ENCODE results near the gene TRHDE. TPM values are rescaled to one million over a fixed set of nuclear protein-coding genes. Genes with fewer than 3 reads are reported as not detected.
A peak's percentile ranks its signal among the peaks of the same experiment; 100 is the strongest.

Gene TRHDE
- total RNA-seq, 2 experiments from 2014 or later: not detected

- no peak for DNase-seq
- no peak overlapping the region for H3K27ac Mint-ChIP-seq
- peaks cover 3% of the 10 kb centered on the region for H3K4me1 Mint-ChIP-seq
- peaks cover 37% of the 10 kb centered on the region for H3K27me3 Mint-ChIP-seq
- H3K4me3 Mint-ChIP-seq: no peak overlapping the region
- no peaks in the 10 kb centered on the region for H3K9me3 Mint-ChIP-seq
- H3K36me3 Mint-ChIP-seq: no peaks in the 10 kb centered on the region
These were observed 3.8 kb upstream of the TRHDE start for GRCh38 chr12:72268386-72268785.

GRCh38 chr12:72269491-72269890 lies 2.7 kb upstream of the TRHDE start:
- Mint-ChIP-seq H3K36me3 (no peaks in the 10 kb centered on the region), H3K27ac (no peak overlapping the region), H3K27me3 (peaks cover 48% of the 10 kb centered on the region), H3K4me3 (no peak overlapping the region), H3K9me3 (no peaks in the 10 kb centered on the region), H3K4me1 (peaks cover 3% of the 10 kb centered on the region)
- DNase-seq: no peak

GRCh38 chr12:72270246-72270645 lies 1.9 kb upstream of the TRHDE start:
- Mint-ChIP-seq H3K27ac (no peak overlapping the region), H3K36me3 (no peaks in the 10 kb centered on the region), H3K4me1 (peaks cover 3% of the 10 kb centered on the region), H3K4me3 (no peak overlapping the region), H3K9me3 (no peaks in the 10 kb centered on the region), H3K27me3 (peaks cover 54% of the 10 kb centered on the region)
- no peak for DNase-seq

- Mint-ChIP-seq H3K27ac (no peak overlapping the region), H3K36me3 (no peaks in the 10 kb centered on the region), H3K4me1 (peaks cover 3% of the 10 kb centered on the region), H3K4me3 (no peak overlapping the region), H3K9me3 (no peaks in the 10 kb centered on the region), H3K27me3 (peaks cover 58% of the 10 kb centered on the region)
- DNase-seq: no peak
These were observed 1.2 kb upstream of the TRHDE start for GRCh38 chr12:72270961-72271360.

- Mint-ChIP-seq H3K27ac (no peak overlapping the region), H3K27me3 (peaks cover 58% of the 10 kb centered on the region), H3K36me3 (no peaks in the 10 kb centered on the region), H3K9me3 (no peaks in the 10 kb centered on the region), H3K4me3 (peak overlapping the region; percentile 18), H3K4me1 (peaks cover 3% of the 10 kb centered on the region)
- no peak for DNase-seq
These were observed 599 bp upstream of the TRHDE start for GRCh38 chr12:72271451-72272090.

- Mint-ChIP-seq H3K36me3 (no peaks in the 10 kb centered on the region), H3K27ac (no peak overlapping the region), H3K9me3 (no peaks in the 10 kb centered on the region), H3K4me3 (no peak overlapping the region), H3K4me1 (peaks cover 3% of the 10 kb centered on the region), H3K27me3 (peaks cover 65% of the 10 kb centered on the region)
- no peak for DNase-seq
These were observed 745 bp downstream of the TRHDE start for GRCh38 chr12:72272731-72273498.

- H3K4me1 Mint-ChIP-seq: peaks cover 3% of the 10 kb centered on the region
- no peak overlapping the region for H3K27ac Mint-ChIP-seq
- H3K36me3 Mint-ChIP-seq: no peaks in the 10 kb centered on the region
- H3K9me3 Mint-ChIP-seq: no peaks in the 10 kb centered on the region
- H3K4me3 Mint-ChIP-seq: no peak overlapping the region
- DNase-seq: no peak
- H3K27me3 Mint-ChIP-seq: peaks cover 65% of the 10 kb centered on the region
These were observed 1.3 kb downstream of the TRHDE start for GRCh38 chr12:72273499-72273837.

GRCh38 chr12:72273851-72274351 lies 1.7 kb downstream of the TRHDE start:
- no peak for DNase-seq
- Mint-ChIP-seq H3K4me3 (no peak overlapping the region), H3K27ac (no peak overlapping the region), H3K9me3 (no peaks in the 10 kb centered on the region), H3K36me3 (no peaks in the 10 kb centered on the region), H3K27me3 (peaks cover 64% of the 10 kb centered on the region), H3K4me1 (peaks cover 3% of the 10 kb centered on the region)

GRCh38 chr12:72274931-72275330 lies 2.8 kb downstream of the TRHDE start:
- H3K27ac Mint-ChIP-seq: no peak overlapping the region

GRCh38 chr12:72275526-72275925 lies 3.4 kb downstream of the TRHDE start:
- H3K27me3 Mint-ChIP-seq: peaks cover 56% of the 10 kb centered on the region
- H3K4me3 Mint-ChIP-seq: no peak overlapping the region
- DNase-seq: no peak
- H3K36me3 Mint-ChIP-seq: no peaks in the 10 kb centered on the region
- no peaks in the 10 kb centered on the region for H3K9me3 Mint-ChIP-seq
- peaks cover 3% of the 10 kb centered on the region for H3K4me1 Mint-ChIP-seq
- no peak overlapping the region for H3K27ac Mint-ChIP-seq

More at GRCh38 chr12:72274931-72275330, 2.8 kb downstream of the TRHDE start:
- H3K36me3 Mint-ChIP-seq: no peaks in the 10 kb centered on the region
- no peak for DNase-seq
- H3K4me1 Mint-ChIP-seq: peaks cover 3% of the 10 kb centered on the region
- H3K4me3 Mint-ChIP-seq: no peak overlapping the region
- H3K9me3 Mint-ChIP-seq: no peaks in the 10 kb centered on the region
- peaks cover 62% of the 10 kb centered on the region for H3K27me3 Mint-ChIP-seq

- no peak overlapping the region for H3K4me3 Mint-ChIP-seq
These were observed 4.1 kb downstream of the TRHDE start for GRCh38 chr12:72276181-72276805.

GRCh38 chr12:72277415-72277814 lies 5.2 kb downstream of the TRHDE start:
- no peak for DNase-seq
- Mint-ChIP-seq H3K4me1 (no peaks in the 10 kb centered on the region), H3K9me3 (no peaks in the 10 kb centered on the region), H3K27me3 (peaks cover 38% of the 10 kb centered on the region), H3K4me3 (no peak overlapping the region), H3K36me3 (no peaks in the 10 kb centered on the region), H3K27ac (no peak overlapping the region)

More at GRCh38 chr12:72276181-72276805, 4.1 kb downstream of the TRHDE start:
- Mint-ChIP-seq H3K27me3 (peaks cover 49% of the 10 kb centered on the region), H3K9me3 (no peaks in the 10 kb centered on the region), H3K36me3 (no peaks in the 10 kb centered on the region), H3K4me1 (peaks cover 3% of the 10 kb centered on the region), H3K27ac (no peak overlapping the region)
- no peak for DNase-seq

- no peaks in the 10 kb centered on the region for H3K9me3 Mint-ChIP-seq
- H3K4me1 Mint-ChIP-seq: no peaks in the 10 kb centered on the region
- H3K27me3 Mint-ChIP-seq: peaks cover 26% of the 10 kb centered on the region
- H3K27ac Mint-ChIP-seq: no peak overlapping the region
- H3K36me3 Mint-ChIP-seq: no peaks in the 10 kb centered on the region
- H3K4me3 Mint-ChIP-seq: no peak overlapping the region
- DNase-seq: no peak
These were observed 6.7 kb downstream of the TRHDE start for GRCh38 chr12:72278894-72279293.

- Mint-ChIP-seq H3K27me3 (peaks cover 10% of the 10 kb centered on the region), H3K36me3 (no peaks in the 10 kb centered on the region), H3K4me3 (no peak overlapping the region), H3K4me1 (no peaks in the 10 kb centered on the region), H3K9me3 (no peaks in the 10 kb centered on the region), H3K27ac (no peak overlapping the region)
- DNase-seq: no peak
These were observed 9.0 kb downstream of the TRHDE start for GRCh38 chr12:72281126-72281525.

- DNase-seq: no peak
- H3K9me3 Mint-ChIP-seq: peaks cover 1% of the 10 kb centered on the region
- no peaks in the 10 kb centered on the region for H3K36me3 Mint-ChIP-seq
- H3K4me3 Mint-ChIP-seq: no peak overlapping the region
- no peak overlapping the region for H3K27ac Mint-ChIP-seq
- peaks cover 5% of the 10 kb centered on the region for H3K27me3 Mint-ChIP-seq
- H3K4me1 Mint-ChIP-seq: no peaks in the 10 kb centered on the region
These were observed 10.6 kb downstream of the TRHDE start for GRCh38 chr12:72282721-72283120.

All from activated naive CD8-positive, alpha-beta T cell treated with anti-CD3 and anti-CD28 coated beads for 36 hours (primary cell).